ENCODE results near the gene OSBPL5.
"Not testable (repeated sequence)": the region's sequence is repeated elsewhere in the genome, so short reads cannot be mapped to it uniquely, and the experiment has no call there.

Gene OSBPL5

GRCh38 chr11:3087821-3088800 is 77.0 kb downstream of the OSBPL5 start:
- DNase-seq (ENCODE audit: low read depth in 2 of 2, low spot score in 1 of 2) = no peak

GRCh38 chr11:3087373-3087772 is 77.7 kb downstream of the OSBPL5 start:
- no peak for DNase-seq (ENCODE audit: low read depth in 2 of 2, low spot score in 1 of 2)

GRCh38 chr11:3086671-3087150 is 78.4 kb downstream of the OSBPL5 start:
- no peak for DNase-seq (ENCODE audit: low read depth in 2 of 2, low spot score in 1 of 2)

- no peak for DNase-seq (ENCODE audit: low read depth in 2 of 2, low spot score in 1 of 2)
Observed at GRCh38 chr11:3086114-3086513, 79.0 kb downstream of the OSBPL5 start.

- DNase-seq (ENCODE audit: low read depth in 2 of 2, low spot score in 1 of 2) = no peak
Observed at GRCh38 chr11:3085052-3085451, 80.1 kb downstream of the OSBPL5 start.

GRCh38 chr11:3083321-3083720 is 81.8 kb downstream of the OSBPL5 start:
- no peak for DNase-seq (ENCODE audit: low read depth in 2 of 2, low spot score in 1 of 2)

GRCh38 chr11:3081386-3081751 is 83.7 kb downstream of the OSBPL5 start:
- DNase-seq (ENCODE audit: low read depth in 2 of 2, low spot score in 1 of 2) = no peak

GRCh38 chr11:3080733-3081385 is 84.3 kb downstream of the OSBPL5 start:
- no peak for DNase-seq (ENCODE audit: low read depth in 2 of 2, low spot score in 1 of 2)

GRCh38 chr11:3080104-3080503 is 85.0 kb downstream of the OSBPL5 start:
- no peak for DNase-seq (ENCODE audit: low read depth in 2 of 2, low spot score in 1 of 2)

- DNase-seq (ENCODE audit: low read depth in 2 of 2, low spot score in 1 of 2) = no peak
Observed at GRCh38 chr11:3077846-3078440, 87.2 kb downstream of the OSBPL5 start.

- DNase-seq (ENCODE audit: low read depth in 2 of 2, low spot score in 1 of 2) = no peak
Observed at GRCh38 chr11:3077189-3077836, 87.8 kb downstream of the OSBPL5 start.

- no peak for DNase-seq (ENCODE audit: low read depth in 2 of 2, low spot score in 1 of 2)
Observed at GRCh38 chr11:3074912-3075589, 90.1 kb downstream of the OSBPL5 start.

- DNase-seq (ENCODE audit: low read depth in 2 of 2, low spot score in 1 of 2) = no peak
Observed at GRCh38 chr11:3073029-3073435, 92.1 kb downstream of the OSBPL5 start.

- no peak for DNase-seq (ENCODE audit: low read depth in 2 of 2, low spot score in 1 of 2)
Observed at GRCh38 chr11:3069425-3069824, 95.7 kb downstream of the OSBPL5 start.

GRCh38 chr11:3066308-3066707 is 98.8 kb downstream of the OSBPL5 start:
- DNase-seq (ENCODE audit: low read depth in 2 of 2, low spot score in 1 of 2) = not testable (repeated sequence)

GRCh38 chr11:3064709-3065108 is 100.4 kb downstream of the OSBPL5 start:
- not testable (repeated sequence) for DNase-seq (ENCODE audit: low read depth in 2 of 2, low spot score in 1 of 2)

- DNase-seq (ENCODE audit: low read depth in 2 of 2, low spot score in 1 of 2) = not testable (repeated sequence)
Observed at GRCh38 chr11:3063876-3064275, 101.2 kb downstream of the OSBPL5 start.

GRCh38 chr11:3063432-3063831 is 101.7 kb downstream of the OSBPL5 start:
- DNase-seq (ENCODE audit: low read depth in 2 of 2, low spot score in 1 of 2) = not testable (repeated sequence)

- DNase-seq (ENCODE audit: low read depth in 2 of 2, low spot score in 1 of 2) = no peak
Observed at GRCh38 chr11:3060436-3061025, 104.6 kb downstream of the OSBPL5 start.

Data from stimulated activated CD8-positive, alpha-beta memory T cell treated with anti-CD3 and anti-CD28 coated beads, Interleukin-4, amount 100 ng/mL, for 4 hours (primary cell).